Measurements from ENCODE around the gene CLCF1.

Gene CLCF1

DNA sequence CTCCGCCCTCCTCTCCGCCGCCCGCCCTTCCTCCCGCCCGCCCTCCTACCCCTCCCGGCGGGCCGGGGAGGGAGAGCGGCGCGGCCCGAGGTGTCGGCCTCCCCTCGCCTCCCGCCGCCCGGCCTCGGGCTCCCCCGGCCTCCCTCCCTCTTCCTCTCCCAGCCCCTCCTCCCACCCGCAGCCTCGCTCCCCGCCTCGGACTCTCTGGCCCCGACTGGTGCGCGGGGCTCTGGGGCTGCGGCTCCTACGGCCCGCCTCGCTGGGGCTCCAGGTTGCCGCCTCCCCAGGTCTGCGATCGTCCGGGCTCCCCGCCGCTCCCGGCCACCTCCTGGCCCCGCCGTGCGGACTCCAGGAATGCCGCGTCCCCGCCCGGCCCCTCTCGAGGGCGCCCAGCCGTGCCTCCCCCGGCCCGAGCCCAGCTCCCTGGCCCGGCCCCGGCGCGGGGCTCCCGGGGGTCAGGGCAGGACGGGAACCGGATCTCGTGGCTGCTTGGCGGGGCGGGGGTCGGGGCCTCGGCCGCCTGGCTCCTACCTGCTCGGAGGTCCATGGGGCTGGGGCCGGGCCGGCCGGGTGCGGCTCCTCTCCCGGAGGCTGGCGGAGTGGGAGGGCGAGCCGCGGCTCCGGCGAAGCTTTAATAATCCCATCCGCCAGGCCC, at the start of gene CLCF1:
TSS of gene CLCF1 (minus strand) at position 606 of the 655 bp plus-strand sequence. CDS start at position 547, 59 bp downstream.
- H3K9ac ChIP-seq (ENCODE audit: low read length): peak within 1 kb of the TSS; percentile 80
- H3K27ac ChIP-seq (ENCODE audit: low read depth, low read length): peak within 1 kb of the TSS; percentile 73; the same call in 1 of the 2 replicates
- no peaks in the 10 kb centered on the region for H3K9me3 ChIP-seq (ENCODE audit: control insufficient read depth, insufficient read depth, low read depth, low read length)
- peak within 1 kb of the TSS; percentile 58 for H3K4me3 ChIP-seq (ENCODE audit: low read depth, low read length)
- H3K36me3 ChIP-seq (ENCODE audit: control insufficient read depth, insufficient read depth, low read length): no peaks in the 10 kb centered on the region
- H3K27me3 ChIP-seq (ENCODE audit: control insufficient read depth, insufficient read depth, low read length): peaks cover 36% of the 10 kb centered on the region
- H3K4me1 ChIP-seq (ENCODE audit: control insufficient read depth, insufficient read depth, low read length): peaks cover 50% of the 10 kb centered on the region

DNA sequence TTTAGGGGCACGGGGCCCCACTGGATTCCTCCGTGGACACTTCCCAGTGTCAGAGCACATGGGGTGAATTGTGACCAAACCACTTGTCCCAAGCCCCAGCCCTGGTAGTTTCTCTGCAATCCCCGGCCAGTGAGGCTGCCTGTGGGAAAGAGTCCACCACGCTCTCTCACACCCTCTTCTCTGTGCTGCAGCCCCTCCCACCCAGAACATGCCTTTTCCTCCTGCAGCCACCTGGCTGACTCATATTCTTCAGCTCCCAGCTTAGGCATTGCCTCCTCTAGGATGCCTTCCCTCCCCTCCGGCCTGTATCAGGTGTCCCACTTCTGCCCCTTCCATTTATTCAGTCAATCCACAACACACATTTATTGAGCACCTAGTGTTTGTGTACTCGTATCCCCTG, 49.5 kb upstream of the CLCF1 start:
- no peaks in the 10 kb centered on the region for H3K36me3 ChIP-seq (ENCODE audit: control insufficient read depth, insufficient read depth, low read length)
- H3K4me3 ChIP-seq (ENCODE audit: low read depth, low read length): no peak overlapping the region
- peaks cover 7% of the 10 kb centered on the region; the same call in 1 of the 2 replicates for H3K4me1 ChIP-seq (ENCODE audit: control insufficient read depth, insufficient read depth, low read length)
- no peaks in the 10 kb centered on the region for H3K9me3 ChIP-seq (ENCODE audit: control insufficient read depth, insufficient read depth, low read depth, low read length)
- peaks cover 16% of the 10 kb centered on the region; the same call in 1 of the 2 replicates for H3K27me3 ChIP-seq (ENCODE audit: control insufficient read depth, insufficient read depth, low read length)
- H3K9ac ChIP-seq (ENCODE audit: low read length): no peak overlapping the region
- no peak overlapping the region for H3K27ac ChIP-seq (ENCODE audit: low read depth, low read length)

DNA sequence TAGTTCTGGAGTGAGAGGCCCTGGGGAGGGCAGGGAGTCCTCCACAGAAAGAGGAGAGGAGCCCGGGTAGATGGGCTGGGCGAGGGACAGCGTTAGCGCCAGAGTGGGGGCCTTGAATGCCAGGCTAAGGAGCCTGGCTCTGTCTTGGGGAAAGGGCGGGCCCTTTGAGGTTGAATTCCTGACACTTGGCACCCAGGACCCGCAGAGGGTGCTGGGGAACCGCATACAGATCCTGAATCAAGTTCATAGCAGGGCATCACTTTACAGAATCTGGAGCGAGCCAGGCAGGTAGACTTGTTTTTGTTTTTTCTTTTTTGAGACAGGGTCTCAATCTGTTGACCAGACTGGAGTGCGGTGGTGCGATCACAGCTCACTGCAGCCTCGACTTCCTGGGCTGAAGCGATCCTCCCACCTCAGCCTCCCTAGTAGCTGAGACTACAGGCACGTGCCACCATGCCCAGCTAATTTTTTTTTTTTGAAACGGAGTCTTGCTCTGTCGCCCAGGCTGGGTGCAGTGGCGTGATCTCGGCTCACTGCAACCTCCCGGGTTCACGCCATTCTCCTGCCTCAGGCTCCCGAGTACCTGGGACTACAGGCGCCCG, 48.1 kb upstream of the CLCF1 start:
- no peak overlapping the region for H3K9ac ChIP-seq (ENCODE audit: low read length)
- H3K9me3 ChIP-seq (ENCODE audit: control insufficient read depth, insufficient read depth, low read depth, low read length): no peaks in the 10 kb centered on the region

DNA sequence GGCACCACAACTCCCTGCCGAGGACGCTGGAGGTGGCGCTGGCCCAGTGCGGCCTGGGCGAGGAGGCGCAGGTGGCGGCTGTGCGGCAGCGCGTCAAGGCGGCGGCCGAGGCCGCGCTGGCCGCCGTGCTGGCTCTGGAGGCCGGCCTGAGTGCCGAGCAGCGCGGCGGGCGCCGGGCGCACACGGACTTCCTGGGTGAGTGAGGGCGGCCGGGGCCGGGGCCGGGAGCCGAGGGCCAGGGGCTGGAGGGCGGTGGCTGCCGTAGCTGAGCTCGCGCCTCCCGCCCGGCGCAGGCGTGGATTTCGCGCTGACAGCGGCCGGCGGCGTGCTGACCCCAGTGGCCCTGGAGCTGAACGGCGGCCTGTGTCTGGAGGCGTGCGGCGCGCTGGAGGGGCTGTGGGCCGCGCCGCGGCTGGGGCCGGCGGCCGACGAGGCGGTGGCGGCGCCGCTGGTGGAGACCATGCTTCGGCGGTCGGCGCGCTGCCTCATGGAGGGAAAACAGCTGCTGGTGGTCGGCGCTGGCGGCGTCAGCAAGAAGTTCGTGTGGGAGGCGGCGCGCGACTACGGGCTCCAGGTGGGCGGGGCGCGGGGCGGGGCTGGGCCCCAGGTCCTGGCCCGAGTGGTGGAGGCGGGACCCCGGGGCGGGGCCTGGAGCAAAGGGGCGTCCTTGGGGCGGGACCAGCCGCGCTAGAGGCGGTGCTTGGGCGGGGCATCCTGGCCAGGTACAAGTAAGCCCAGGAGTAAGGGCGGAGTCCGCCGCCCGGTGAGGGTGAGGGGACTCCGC, 47.4 kb upstream of the CLCF1 start:
- H3K9ac ChIP-seq (ENCODE audit: low read length): peak overlapping the region; percentile 66
- H3K27ac ChIP-seq (ENCODE audit: low read depth, low read length): no peak overlapping the region

More for the DNA sequence above, 48.1 kb upstream of the CLCF1 start:
- H3K27ac ChIP-seq (ENCODE audit: low read depth, low read length): no peak overlapping the region
- H3K27me3 ChIP-seq (ENCODE audit: control insufficient read depth, insufficient read depth, low read length): peaks cover 16% of the 10 kb centered on the region; the same call in 1 of the 2 replicates
- H3K4me3 ChIP-seq (ENCODE audit: low read depth, low read length): peak overlapping the region; percentile 73
- H3K36me3 ChIP-seq (ENCODE audit: control insufficient read depth, insufficient read depth, low read length): no peaks in the 10 kb centered on the region
- H3K4me1 ChIP-seq (ENCODE audit: control insufficient read depth, insufficient read depth, low read length): peaks cover 13% of the 10 kb centered on the region

DNA sequence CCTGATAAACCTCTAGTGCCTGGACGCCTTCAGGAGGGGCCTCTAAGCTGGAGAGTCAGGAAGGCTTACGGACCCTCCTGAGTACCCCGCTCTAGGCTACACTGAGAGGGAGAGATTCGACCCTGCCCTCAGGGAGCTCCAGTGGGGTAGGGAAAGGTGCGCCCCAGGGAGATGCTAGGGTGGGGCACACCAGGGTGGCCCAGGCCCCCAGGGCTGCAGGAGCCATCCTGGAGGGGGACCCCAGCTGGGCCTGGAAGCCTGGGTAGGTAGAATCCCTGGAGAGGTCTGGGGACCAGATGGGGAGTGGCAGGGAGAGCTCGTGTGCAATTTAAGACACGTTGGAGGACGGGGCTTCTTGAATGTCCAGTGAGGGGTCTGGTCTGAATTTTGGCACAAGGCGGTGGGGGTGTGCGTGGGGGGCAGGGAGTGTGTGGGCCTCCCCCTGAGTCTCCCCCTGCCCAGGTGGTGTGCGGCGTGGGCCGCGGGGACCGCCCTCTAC, 46.8 kb upstream of the CLCF1 start:
- H3K27ac ChIP-seq (ENCODE audit: low read depth, low read length): no peak overlapping the region
- peaks cover 20% of the 10 kb centered on the region for H3K27me3 ChIP-seq (ENCODE audit: control insufficient read depth, insufficient read depth, low read length)
- H3K4me1 ChIP-seq (ENCODE audit: control insufficient read depth, insufficient read depth, low read length): peaks cover 20% of the 10 kb centered on the region
- no peaks in the 10 kb centered on the region for H3K9me3 ChIP-seq (ENCODE audit: control insufficient read depth, insufficient read depth, low read depth, low read length)
- no peaks in the 10 kb centered on the region for H3K36me3 ChIP-seq (ENCODE audit: control insufficient read depth, insufficient read depth, low read length)
- peak overlapping the region; percentile 66 for H3K9ac ChIP-seq (ENCODE audit: low read length)
- peak overlapping the region; percentile 73 for H3K4me3 ChIP-seq (ENCODE audit: low read depth, low read length)

More for the DNA sequence above, 47.4 kb upstream of the CLCF1 start:
- no peaks in the 10 kb centered on the region for H3K36me3 ChIP-seq (ENCODE audit: control insufficient read depth, insufficient read depth, low read length)
- no peaks in the 10 kb centered on the region for H3K9me3 ChIP-seq (ENCODE audit: control insufficient read depth, insufficient read depth, low read depth, low read length)
- H3K27me3 ChIP-seq (ENCODE audit: control insufficient read depth, insufficient read depth, low read length): peaks cover 18% of the 10 kb centered on the region; the same call in 1 of the 2 replicates
- H3K4me3 ChIP-seq (ENCODE audit: low read depth, low read length): peak overlapping the region; percentile 73
- peaks cover 18% of the 10 kb centered on the region for H3K4me1 ChIP-seq (ENCODE audit: control insufficient read depth, insufficient read depth, low read length)

DNA sequence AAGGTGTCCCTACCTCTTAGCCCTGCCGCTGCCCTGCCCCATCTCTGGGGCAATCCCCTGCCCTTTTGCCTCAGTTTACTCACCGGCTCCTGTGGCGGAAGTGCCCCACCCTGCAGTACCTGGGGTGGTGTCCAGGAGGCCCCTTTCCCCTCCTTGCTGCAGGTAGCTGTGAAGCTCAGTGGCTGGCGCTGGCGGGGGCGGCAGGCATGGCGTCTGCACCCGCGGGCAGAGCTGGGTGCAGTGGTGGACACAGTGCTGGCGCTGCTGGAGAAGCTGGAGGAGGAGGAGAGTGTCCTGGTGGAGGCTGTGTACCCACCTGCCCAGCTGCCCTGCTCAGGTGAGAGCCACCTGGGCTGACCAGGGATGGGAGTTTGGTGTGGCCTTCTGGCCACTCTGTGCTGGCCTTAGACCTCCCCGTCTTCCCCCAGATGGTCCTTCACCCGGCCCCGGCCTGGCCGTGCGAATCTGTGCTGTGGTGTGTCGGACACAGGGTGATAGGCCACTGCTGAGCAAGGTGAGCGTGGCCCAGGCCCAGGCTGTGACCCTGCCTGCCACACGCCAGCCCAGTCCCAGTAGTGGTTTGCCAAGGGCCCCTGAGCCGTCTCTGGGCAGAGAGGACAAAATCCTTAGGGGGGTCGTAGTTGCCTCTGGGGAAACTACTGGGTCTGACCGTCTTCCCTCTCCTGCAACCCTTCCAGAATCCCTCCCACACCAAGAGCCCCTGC, 46.1 kb upstream of the CLCF1 start:
- Histone ChIP-seq H3K27ac (ENCODE audit: low read depth, low read length) (no peak overlapping the region), H3K36me3 (ENCODE audit: control insufficient read depth, insufficient read depth, low read length) (no peaks in the 10 kb centered on the region), H3K27me3 (ENCODE audit: control insufficient read depth, insufficient read depth, low read length) (peaks cover 27% of the 10 kb centered on the region), H3K4me1 (ENCODE audit: control insufficient read depth, insufficient read depth, low read length) (peaks cover 24% of the 10 kb centered on the region), H3K4me3 (ENCODE audit: low read depth, low read length) (no peak overlapping the region), H3K9ac (ENCODE audit: low read length) (no peak overlapping the region), H3K9me3 (ENCODE audit: control insufficient read depth, insufficient read depth, low read depth, low read length) (no peaks in the 10 kb centered on the region)

DNA sequence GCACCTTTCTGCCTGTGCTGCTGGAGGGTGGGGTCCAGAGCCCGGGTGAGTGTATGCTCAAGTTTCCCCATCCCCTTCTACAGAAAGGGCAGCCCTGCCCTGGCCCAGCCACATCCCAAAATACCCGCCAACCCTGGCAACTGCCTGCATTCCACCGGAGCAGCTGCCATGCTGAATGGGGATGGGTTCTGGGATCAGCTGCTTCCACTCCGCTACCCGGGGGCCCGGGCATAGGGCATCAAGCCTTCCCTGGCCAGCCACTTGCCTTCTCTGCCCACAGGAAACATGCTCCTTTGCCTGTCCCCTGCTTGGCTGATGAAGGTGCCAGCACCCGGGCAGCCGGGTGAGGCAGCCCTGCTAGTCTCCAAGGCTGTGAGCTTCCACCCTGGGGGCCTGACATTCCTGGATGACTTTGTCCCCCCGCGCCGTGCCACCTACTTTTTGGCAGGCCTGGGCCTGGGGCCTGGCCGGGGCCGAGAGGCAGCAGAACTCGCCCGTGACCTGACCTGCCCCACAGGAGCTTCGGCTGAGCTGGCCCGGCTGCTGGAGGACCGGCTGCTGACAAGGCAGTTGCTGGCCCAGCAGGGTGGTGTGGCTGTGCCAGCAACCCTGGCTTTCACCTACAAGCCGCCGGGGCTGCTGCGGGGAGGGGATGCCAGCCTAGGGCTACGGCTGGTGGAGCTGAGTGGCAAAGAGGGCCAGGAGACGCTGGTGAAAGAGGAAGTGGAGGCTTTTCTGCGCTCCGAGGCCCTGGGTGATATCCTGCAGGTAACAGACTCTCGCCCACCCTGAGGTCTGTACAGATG, 45.3 kb upstream of the CLCF1 start:
- Histone ChIP-seq H3K9ac (ENCODE audit: low read length) (no peak overlapping the region), H3K4me1 (ENCODE audit: control insufficient read depth, insufficient read depth, low read length) (peaks cover 24% of the 10 kb centered on the region), H3K9me3 (ENCODE audit: control insufficient read depth, insufficient read depth, low read depth, low read length) (no peaks in the 10 kb centered on the region), H3K4me3 (ENCODE audit: low read depth, low read length) (no peak overlapping the region), H3K27ac (ENCODE audit: low read depth, low read length) (no peak overlapping the region), H3K27me3 (ENCODE audit: control insufficient read depth, insufficient read depth, low read length) (peaks cover 30% of the 10 kb centered on the region), H3K36me3 (ENCODE audit: control insufficient read depth, insufficient read depth, low read length) (no peaks in the 10 kb centered on the region)

DNA sequence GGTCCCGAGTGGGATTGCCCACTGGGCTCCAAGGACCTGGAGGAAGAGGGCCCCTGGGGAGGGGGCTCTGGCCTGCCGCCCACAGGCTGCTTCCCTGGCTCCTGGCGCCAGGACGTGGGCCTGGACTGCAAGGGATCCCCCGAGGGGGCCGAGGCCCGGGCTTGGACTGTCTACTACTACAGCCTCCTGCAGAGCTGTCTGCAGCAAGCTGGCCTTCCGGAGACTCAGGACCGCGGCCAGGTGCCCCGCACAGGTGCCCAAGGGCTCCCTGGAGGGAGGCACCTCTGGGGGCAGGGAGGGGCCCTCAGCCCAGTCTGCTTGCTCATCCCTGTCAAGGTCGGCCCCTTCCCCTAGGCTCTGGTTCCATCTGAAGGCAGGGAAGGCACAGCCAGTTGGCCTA, 44.0 kb upstream of the CLCF1 start:
- Histone ChIP-seq H3K4me3 (ENCODE audit: low read depth, low read length) (no peak overlapping the region), H3K9me3 (ENCODE audit: control insufficient read depth, insufficient read depth, low read depth, low read length) (no peaks in the 10 kb centered on the region), H3K9ac (ENCODE audit: low read length) (no peak overlapping the region), H3K27ac (ENCODE audit: low read depth, low read length) (no peak overlapping the region), H3K27me3 (ENCODE audit: control insufficient read depth, insufficient read depth, low read length) (peaks cover 41% of the 10 kb centered on the region), H3K36me3 (ENCODE audit: control insufficient read depth, insufficient read depth, low read length) (no peaks in the 10 kb centered on the region), H3K4me1 (ENCODE audit: control insufficient read depth, insufficient read depth, low read length) (peaks cover 24% of the 10 kb centered on the region)

DNA sequence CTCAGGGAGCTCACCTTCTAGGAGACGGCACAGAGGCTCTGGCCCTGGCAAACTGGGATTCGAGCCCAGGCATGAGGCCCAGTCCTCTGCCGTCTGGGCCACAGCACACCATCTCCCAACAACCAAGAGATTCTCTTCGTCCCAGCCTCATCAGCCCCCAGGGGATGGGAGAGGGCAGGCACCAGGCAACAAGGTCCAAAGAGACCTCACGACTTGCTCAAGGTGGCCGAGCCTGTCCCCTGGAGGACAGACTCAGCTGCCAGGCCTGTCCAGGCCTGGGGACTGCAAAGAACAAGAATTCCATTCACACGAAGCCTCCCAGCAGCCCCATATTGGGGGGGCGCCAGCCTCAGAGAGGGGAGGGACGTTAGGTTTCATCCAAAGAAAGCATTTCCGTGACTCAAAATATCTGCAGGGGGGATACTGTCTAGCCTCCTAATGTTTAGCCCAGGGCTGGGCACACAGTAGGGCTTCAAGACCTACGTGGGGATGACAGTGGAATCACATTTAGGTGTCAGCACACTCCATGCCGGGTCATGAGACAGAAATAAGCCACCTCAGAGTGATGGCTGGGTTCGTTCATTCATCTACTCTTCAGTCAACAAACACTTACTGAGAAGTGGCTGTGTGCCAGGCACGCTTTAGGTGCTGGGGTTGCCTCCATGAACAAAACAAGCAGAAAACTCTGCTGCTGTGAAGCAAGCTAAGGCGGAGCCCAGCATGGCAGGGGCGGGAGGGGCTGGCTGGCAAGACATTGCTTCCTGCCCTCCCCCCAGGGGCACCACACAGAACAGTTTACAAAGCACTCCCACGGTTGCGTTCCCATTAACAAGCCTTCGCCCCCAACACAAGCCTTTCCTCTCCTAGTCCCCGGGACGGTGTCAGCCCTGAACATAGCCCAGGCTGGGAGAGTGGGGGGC, 43.3 kb upstream of the CLCF1 start:
- H3K4me1 ChIP-seq (ENCODE audit: control insufficient read depth, insufficient read depth, low read length): peaks cover 24% of the 10 kb centered on the region
- no peaks in the 10 kb centered on the region for H3K36me3 ChIP-seq (ENCODE audit: control insufficient read depth, insufficient read depth, low read length)
- H3K4me3 ChIP-seq (ENCODE audit: low read depth, low read length): no peak overlapping the region
- H3K9me3 ChIP-seq (ENCODE audit: control insufficient read depth, insufficient read depth, low read depth, low read length): no peaks in the 10 kb centered on the region
- no peak overlapping the region for H3K9ac ChIP-seq (ENCODE audit: low read length)
- H3K27me3 ChIP-seq (ENCODE audit: control insufficient read depth, insufficient read depth, low read length): peaks cover 46% of the 10 kb centered on the region
- H3K27ac ChIP-seq (ENCODE audit: low read depth, low read length): no peak overlapping the region
